ENCODE results near the gene MEGF11. TPM values are rescaled to one million over a fixed set of nuclear protein-coding genes. Genes with fewer than 3 reads are reported as not detected.

MEGF11 gene
- total RNA-seq, 4 donors from 2014 or later: 0.97 to 10.6 (median 4.0) TPM

DNA sequence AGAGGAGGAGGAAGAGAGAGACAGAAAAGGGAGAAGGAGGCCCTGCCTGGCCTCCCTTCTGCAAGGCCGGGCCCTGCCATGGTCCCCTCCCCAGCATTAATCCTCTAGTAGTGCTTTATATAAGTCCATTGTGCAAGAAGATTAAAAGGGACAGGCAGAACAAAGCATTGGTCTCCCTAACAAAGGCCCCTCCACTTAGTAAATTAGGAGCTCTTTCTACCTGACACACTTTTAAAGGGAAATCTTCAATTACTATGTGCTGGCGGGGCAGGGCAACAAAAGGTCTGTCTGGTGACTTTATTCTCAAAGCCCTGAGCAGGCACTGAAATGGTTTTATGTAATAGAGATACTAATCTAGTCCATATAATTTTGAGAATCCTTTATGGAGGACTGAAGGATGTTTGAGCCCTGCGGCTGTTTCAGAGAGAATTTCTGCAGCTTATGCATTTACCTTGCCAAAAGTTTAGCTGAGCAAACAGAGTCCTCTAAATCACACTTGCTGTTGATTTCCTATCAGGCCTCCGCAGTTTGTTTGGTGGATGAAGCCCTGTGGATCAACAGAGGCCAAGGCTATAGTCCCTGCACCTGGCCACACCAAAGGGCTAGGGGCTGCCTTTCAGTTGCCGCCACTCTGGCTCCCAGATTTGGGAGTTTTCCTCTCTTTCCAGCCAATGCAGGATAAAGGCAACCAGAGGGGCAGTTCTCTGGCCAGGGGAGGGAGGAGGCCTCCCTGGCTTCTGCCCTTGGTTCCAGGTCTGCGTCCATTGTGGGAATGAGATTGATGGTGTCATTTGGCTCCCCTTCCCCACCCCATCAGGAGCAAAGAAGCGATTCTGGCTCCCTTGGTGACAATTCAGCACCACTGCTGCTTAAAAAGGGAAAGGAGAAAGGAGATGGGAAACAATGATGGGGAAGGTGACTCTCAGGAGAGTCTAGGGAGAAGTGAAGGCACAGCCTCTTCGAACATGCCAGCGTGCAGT lies 148.0 kb downstream of the MEGF11 start:
- DNase-seq (ENCODE audit: low spot score in 2 of 2): no peak
- 85 to 91% methylated on average over 9 of the region's 9 CpGs for WGBS, 2 donors
- H3K4me3 ChIP-seq (ENCODE audit: low read depth, poor library complexity, severe bottlenecking): no peak overlapping the region
- TF ChIP-seq POLR2A (IDR thresholded peaks at IDR 0.05): no peak
- TF ChIP-seq, protein P1, sequence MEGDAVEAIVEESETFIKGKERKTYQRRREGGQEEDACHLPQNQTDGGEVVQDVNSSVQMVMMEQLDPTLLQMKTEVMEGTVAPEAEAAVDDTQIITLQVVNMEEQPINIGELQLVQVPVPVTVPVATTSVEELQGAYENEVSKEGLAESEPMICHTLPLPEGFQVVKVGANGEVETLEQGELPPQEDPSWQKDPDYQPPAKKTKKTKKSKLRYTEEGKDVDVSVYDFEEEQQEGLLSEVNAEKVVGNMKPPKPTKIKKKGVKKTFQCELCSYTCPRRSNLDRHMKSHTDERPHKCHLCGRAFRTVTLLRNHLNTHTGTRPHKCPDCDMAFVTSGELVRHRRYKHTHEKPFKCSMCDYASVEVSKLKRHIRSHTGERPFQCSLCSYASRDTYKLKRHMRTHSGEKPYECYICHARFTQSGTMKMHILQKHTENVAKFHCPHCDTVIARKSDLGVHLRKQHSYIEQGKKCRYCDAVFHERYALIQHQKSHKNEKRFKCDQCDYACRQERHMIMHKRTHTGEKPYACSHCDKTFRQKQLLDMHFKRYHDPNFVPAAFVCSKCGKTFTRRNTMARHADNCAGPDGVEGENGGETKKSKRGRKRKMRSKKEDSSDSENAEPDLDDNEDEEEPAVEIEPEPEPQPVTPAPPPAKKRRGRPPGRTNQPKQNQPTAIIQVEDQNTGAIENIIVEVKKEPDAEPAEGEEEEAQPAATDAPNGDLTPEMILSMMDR (IDR thresholded peaks at IDR 0.05): no peak
- intact Hi-C loops (cut with DNase I; ENCODE audit: low total_unique reads): no loop called here

DNA sequence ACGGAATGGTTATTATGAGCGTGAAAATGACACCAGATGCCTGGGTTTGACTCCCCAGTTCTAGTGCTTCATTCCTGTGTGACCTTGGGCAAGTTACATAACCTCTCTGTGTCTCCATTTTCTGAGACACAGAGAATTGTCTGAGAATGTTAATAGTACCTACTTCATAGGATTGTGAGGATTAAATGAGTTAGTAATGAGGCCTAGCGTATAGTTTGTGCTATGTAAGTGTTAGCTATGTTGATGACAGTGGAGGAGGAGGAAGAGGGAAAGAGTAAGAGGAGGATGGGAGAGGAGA lies 150.3 kb downstream of the MEGF11 start:
- no peak for TF ChIP-seq POLR2A (IDR thresholded peaks at IDR 0.05)
- TF ChIP-seq, protein P1 (IDR thresholded peaks at IDR 0.05): no peak
- 78 to 91% methylated on average over 3 of the region's 3 CpGs for WGBS, 2 donors
- DNase-seq (ENCODE audit: low spot score in 2 of 2): no peak
- intact Hi-C loops (cut with DNase I; ENCODE audit: low total_unique reads): no loop called here
- no peak overlapping the region for H3K4me3 ChIP-seq (ENCODE audit: low read depth, poor library complexity, severe bottlenecking)

DNA sequence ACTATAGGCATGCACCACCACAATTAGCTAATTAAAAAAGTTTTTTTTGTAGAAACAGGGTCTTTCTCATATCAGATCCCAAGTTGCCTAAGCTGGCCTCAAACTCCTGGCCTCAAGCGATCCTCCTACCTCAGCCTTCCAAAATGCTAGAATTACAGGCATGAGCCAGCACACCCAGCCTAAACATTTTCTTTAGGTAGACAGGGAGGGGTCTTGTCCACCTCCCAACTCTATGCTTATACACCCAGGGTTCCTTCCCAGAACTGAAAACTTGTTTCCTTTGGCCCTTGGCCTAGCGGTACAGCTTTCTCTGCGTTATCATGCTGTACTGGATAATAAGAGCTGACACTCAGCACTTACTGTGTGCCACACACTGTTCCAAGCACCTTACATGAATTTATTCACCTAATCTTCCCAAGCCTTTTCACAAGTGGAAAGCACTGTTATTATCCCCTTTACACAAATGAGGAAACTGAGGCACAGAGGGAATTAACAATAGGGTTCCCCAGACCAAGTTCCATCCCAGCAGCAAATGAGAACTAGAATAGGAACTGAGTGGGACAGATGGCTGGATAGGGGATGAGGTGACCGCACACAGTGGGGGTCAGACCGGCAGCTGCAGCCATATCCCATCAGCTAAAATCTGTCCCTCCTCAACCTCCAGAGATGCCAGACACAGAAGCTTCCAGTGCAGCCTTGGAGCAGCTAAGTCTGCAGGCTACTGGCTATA lies 150.8 kb downstream of the MEGF11 start:
- WGBS, 2 donors: 91 to 95% methylated on average over 5 of the region's 5 CpGs
- no peak for DNase-seq (ENCODE audit: low spot score in 2 of 2)
- TF ChIP-seq, protein P1 (IDR thresholded peaks at IDR 0.05): no peak
- no peak for TF ChIP-seq POLR2A (IDR thresholded peaks at IDR 0.05)
- intact Hi-C loops (cut with DNase I; ENCODE audit: low total_unique reads): no loop called here
- no peak overlapping the region for H3K4me3 ChIP-seq (ENCODE audit: low read depth, poor library complexity, severe bottlenecking)

DNA sequence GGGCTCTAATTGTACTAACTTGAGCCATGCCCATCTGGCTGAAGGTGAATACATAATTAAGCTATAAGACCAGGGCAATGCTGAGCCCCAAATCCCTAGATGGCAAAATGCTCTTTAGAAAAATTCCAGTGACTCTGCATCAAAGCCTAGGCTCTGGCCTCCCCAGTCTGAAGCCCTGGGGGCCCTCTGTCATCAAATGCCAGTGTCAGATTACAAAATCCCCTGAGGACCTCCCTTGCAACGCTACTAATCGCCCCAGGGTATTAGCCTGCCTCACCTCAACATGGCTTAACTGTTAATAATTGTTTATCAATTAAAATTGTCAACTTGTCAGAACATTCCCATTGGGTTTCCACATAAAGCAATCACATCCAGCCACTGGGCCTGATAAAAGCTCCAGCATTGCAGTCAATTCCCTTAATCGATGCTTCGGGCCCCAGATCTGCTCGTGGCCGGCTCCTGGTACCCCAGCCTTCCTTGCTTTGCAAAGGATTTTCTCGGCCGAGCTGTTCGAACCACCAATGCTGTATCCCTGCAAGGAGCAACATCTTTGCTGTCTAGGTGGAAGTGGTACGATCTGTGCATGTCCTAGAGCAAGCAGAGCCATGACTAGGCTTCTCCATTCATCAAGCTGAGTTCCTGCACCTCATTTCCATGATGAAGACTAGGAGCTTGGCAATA lies 151.7 kb downstream of the MEGF11 start:
- TF ChIP-seq POLR2A (IDR thresholded peaks at IDR 0.05): no peak
- TF ChIP-seq, protein P1 (IDR thresholded peaks at IDR 0.05): no peak
- no peak overlapping the region for H3K4me3 ChIP-seq (ENCODE audit: low read depth, poor library complexity, severe bottlenecking)
- 71 to 78% methylated on average over 10 of the region's 10 CpGs for WGBS, 2 donors
- DNase-seq (ENCODE audit: low spot score in 2 of 2): no peak
- intact Hi-C loops (cut with DNase I; ENCODE audit: low total_unique reads): no loop called here

DNA sequence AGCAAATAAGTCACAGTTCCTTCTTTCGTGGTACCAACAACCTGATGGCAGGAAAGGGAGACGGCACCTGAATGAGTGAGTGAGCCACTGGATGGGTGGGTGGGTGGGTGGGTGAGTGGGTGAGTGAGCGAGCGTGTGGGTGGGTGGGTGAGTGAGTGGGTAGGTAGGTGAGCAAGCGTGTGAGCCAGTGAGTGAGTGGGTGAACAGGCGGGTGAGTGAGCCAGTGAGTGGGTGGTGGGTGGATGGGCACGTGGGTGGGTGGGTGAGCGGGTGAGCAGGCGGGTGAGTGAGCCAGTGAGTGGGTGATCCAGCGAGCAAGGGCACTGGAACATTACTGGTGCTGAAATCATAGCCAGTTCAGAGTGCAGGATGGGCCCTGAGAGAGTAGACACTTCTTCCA lies 152.8 kb downstream of the MEGF11 start:
- TF ChIP-seq, protein P1 (IDR thresholded peaks at IDR 0.05): no peak
- TF ChIP-seq POLR2A (IDR thresholded peaks at IDR 0.05): no peak
- no peak for DNase-seq (ENCODE audit: low spot score in 2 of 2)
- 87 to 88% methylated on average over 10 of the region's 10 CpGs for WGBS, 2 donors
- H3K4me3 ChIP-seq (ENCODE audit: low read depth, poor library complexity, severe bottlenecking): no peak overlapping the region
- intact Hi-C loops (cut with DNase I; ENCODE audit: low total_unique reads): no loop called here
